ENCODE results near the gene ABHD10. TPM values are rescaled to one million over a fixed set of nuclear protein-coding genes. Genes with fewer than 3 reads are reported as not detected.

The ABHD10 gene
- total RNA-seq (2021; ENCODE audit: unreplicated experiment) (30.3 TPM), Bru-seq, nascent RNA (percentile 74 among the genes with signal in this experiment), BruChase-seq, experiment 1, labeled RNA remaining after a 2-hour chase (percentile 84 among the genes with signal in this experiment), BruChase-seq, experiment 2, labeled RNA remaining after a 6-hour chase (percentile 79 among the genes with signal in this experiment)
- 26.0 TPM for polyA plus RNA-seq (2012; ENCODE audit: insufficient read length)
- long read RNA-seq, transcript ABHD10-201 (5 exons, 2,590 nt) = major isoform, 65 of 82 reads
- long read RNA-seq, partial matches to known transcripts = 0 of 82 reads
- long read RNA-seq, other reads (novel, unspliced or antisense) = 10 of 82 reads

DNA sequence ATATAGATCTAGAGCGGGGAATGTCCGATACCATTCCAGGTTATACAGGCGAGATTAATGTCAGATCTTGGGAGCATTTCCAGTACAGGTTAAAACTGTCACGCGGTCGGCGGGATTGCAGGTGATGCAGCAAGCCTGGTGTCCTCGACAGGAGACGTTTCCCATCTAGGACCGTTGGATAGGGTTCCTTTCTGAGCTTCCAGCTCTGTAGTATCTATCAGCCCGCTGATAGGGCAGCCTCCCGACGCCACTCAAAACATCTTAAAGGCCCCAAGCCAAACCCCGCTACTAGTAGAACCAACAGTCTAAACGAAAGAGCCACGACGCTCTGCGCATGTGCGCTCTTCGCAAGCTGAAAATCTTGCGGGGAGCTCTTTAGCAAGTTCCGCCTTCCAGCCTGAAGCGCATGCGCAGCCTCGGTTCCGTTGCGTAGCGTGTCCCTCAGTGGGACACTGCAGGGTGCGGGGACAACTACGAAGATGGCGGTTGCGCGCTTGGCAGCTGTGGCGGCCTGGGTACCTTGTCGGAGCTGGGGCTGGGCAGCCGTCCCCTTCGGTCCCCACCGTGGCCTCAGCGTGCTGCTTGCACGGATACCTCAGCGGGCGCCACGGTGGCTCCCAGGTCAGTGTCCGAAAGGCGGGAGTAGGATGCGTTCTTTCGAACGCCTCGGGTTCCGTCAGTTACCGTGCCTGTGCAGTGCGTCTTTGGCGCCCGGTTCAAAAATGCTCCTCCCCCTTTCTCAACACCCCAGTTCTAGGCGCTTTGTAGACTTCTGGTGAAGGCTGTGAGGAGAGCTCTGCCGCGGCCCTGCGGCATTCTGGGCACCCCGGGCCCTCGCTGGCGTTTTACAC lies at the start of gene ABHD10:
ABHD10 (plus strand) TSS at position 444 of the 851 bp plus-strand sequence; CDS start at position 480, 36 bp downstream.
- POLR2A ChIA-PET = interaction anchor here (0.5 to 1.0 kb wide), 3 partner anchors 24 to 1646 kb away, joined by 3 to 5 read pairs (median 5); a partner anchor contains a TSS
- CTCF ChIA-PET = interaction anchor here (0.7 to 1.7 kb wide), 7 partner anchors 11 to 310 kb away, joined by 3 to 11 read pairs (median 4); partner anchors contain the start of gene PHLDB2
- Histone ChIP-seq H3K4me3 (ENCODE audit: low read depth in 2 of 2, low read length in 2 of 2) (peak within 1 kb of the TSS; percentile 74 to 88), H3K27ac (ENCODE audit: low read length) (peak within 1 kb of the TSS; percentile 87), H3K4me1 (ENCODE audit: control insufficient read depth, insufficient read depth, low read length) (peaks cover 11% of the 10 kb centered on the region; the same call in 1 of the 2 replicates), H3K36me3 (ENCODE audit: control insufficient read depth, insufficient read depth, low read length) (peaks cover 15% of the 10 kb centered on the region), H3K9me3 (ENCODE audit: control insufficient read depth, insufficient read depth, low read depth, low read length) (no peaks in the 10 kb centered on the region), H3K27me3 (ENCODE audit: control insufficient read depth, insufficient read depth, low read length) (peaks cover 10% of the 10 kb centered on the region; the same call in 1 of the 2 replicates)
- DNase-seq (ENCODE audit: low read depth, low spot score) (peak; percentile 94), ATAC-seq (peak; percentile 99)
- BruUV-seq (replicated peaks) = no TSS peak
- in situ Hi-C loops (cut with HindIII; ENCODE audit: low pct_unique_long_range_greater_than_20kb, low sequenced_read_pairs) (no loop called here), intact Hi-C loops (cut with micrococcal nuclease; ENCODE audit: unreplicated experiment) (no loop called here)
- TF ChIP-seq SIN3A (IDR thresholded peaks at IDR 0.05; ENCODE audit: borderline replicate concordance, insufficient read depth, low read depth, low read length) = no peak; the same call in 1 of the 2 replicates
- 0 out of 2 replicates have a peak, but pooled peaks have one; percentile 71 for TF ChIP-seq TCF7L2 (IDR thresholded peaks at IDR 0.05; ENCODE audit: low read depth, low read length)
- TF ChIP-seq POLR2AphosphoS5 (IDR thresholded peaks at IDR 0.05; ENCODE audit: low read depth, low read length) = peak; percentile 97

DNA sequence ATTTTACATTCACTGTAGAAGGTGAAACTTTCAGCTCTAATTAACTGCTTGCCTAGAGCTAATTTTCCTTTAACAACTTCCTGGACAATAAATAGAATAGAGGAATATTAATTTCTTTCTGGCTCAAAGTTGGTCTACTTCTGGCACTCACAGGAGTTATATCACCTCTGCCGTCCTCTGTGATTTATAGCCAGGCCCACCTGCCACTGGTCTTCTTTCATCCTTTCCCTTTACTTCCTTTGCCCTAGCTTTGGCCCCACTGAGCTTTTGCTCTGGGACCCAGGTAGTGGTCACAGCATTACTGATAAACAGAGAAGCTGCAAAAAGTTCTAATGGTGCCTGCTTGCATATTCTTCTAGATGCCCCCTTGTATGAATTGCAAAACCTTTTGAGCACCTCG lies 49.3 kb upstream of the ABHD10 start:
- Histone ChIP-seq H3K4me1 (ENCODE audit: control insufficient read depth, insufficient read depth, low read length) (no peaks in the 10 kb centered on the region), H3K27ac (ENCODE audit: low read length) (no peak overlapping the region), H3K4me3 (ENCODE audit: low read depth in 2 of 2, low read length in 2 of 2) (no peak overlapping the region), H3K36me3 (ENCODE audit: control insufficient read depth, insufficient read depth, low read length) (no peaks in the 10 kb centered on the region), H3K9me3 (ENCODE audit: control insufficient read depth, insufficient read depth, low read depth, low read length) (no peaks in the 10 kb centered on the region), H3K27me3 (ENCODE audit: control insufficient read depth, insufficient read depth, low read length) (no peaks in the 10 kb centered on the region)
- DNase-seq (ENCODE audit: low read depth, low spot score) = no peak
- ChIA-PET POLR2A (interaction anchor here (0.6 kb wide), 1 partner anchor 1298 kb away, joined by 5 read pairs; no protein-coding TSS in a partner anchor), CTCF (no interaction called here)
- in situ Hi-C loops (cut with HindIII; ENCODE audit: low pct_unique_long_range_greater_than_20kb, low sequenced_read_pairs) = no loop called here
- no peak for ATAC-seq
- intact Hi-C loops (cut with micrococcal nuclease; ENCODE audit: unreplicated experiment) = no loop called here
- no TSS peak for BruUV-seq (replicated peaks)
- TF ChIP-seq SIN3A (IDR thresholded peaks at IDR 0.05; ENCODE audit: borderline replicate concordance, insufficient read depth, low read depth, low read length) = no peak
- TF ChIP-seq POLR2AphosphoS5 (IDR thresholded peaks at IDR 0.05; ENCODE audit: low read depth, low read length) = no peak
- TF ChIP-seq, protein P1, sequence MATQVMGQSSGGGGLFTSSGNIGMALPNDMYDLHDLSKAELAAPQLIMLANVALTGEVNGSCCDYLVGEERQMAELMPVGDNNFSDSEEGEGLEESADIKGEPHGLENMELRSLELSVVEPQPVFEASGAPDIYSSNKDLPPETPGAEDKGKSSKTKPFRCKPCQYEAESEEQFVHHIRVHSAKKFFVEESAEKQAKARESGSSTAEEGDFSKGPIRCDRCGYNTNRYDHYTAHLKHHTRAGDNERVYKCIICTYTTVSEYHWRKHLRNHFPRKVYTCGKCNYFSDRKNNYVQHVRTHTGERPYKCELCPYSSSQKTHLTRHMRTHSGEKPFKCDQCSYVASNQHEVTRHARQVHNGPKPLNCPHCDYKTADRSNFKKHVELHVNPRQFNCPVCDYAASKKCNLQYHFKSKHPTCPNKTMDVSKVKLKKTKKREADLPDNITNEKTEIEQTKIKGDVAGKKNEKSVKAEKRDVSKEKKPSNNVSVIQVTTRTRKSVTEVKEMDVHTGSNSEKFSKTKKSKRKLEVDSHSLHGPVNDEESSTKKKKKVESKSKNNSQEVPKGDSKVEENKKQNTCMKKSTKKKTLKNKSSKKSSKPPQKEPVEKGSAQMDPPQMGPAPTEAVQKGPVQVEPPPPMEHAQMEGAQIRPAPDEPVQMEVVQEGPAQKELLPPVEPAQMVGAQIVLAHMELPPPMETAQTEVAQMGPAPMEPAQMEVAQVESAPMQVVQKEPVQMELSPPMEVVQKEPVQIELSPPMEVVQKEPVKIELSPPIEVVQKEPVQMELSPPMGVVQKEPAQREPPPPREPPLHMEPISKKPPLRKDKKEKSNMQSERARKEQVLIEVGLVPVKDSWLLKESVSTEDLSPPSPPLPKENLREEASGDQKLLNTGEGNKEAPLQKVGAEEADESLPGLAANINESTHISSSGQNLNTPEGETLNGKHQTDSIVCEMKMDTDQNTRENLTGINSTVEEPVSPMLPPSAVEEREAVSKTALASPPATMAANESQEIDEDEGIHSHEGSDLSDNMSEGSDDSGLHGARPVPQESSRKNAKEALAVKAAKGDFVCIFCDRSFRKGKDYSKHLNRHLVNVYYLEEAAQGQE (IDR thresholded peaks at IDR 0.05; ENCODE audit: insufficient read depth in 1 of 2, low read depth in 2 of 2, low read length in 1 of 2) = no peak
- TF ChIP-seq, protein P2, sequence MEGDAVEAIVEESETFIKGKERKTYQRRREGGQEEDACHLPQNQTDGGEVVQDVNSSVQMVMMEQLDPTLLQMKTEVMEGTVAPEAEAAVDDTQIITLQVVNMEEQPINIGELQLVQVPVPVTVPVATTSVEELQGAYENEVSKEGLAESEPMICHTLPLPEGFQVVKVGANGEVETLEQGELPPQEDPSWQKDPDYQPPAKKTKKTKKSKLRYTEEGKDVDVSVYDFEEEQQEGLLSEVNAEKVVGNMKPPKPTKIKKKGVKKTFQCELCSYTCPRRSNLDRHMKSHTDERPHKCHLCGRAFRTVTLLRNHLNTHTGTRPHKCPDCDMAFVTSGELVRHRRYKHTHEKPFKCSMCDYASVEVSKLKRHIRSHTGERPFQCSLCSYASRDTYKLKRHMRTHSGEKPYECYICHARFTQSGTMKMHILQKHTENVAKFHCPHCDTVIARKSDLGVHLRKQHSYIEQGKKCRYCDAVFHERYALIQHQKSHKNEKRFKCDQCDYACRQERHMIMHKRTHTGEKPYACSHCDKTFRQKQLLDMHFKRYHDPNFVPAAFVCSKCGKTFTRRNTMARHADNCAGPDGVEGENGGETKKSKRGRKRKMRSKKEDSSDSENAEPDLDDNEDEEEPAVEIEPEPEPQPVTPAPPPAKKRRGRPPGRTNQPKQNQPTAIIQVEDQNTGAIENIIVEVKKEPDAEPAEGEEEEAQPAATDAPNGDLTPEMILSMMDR (IDR thresholded peaks at IDR 0.05) = no peak
- no peak for TF ChIP-seq TCF7L2 (IDR thresholded peaks at IDR 0.05; ENCODE audit: low read depth, low read length)
